ENCODE results near the gene PLEKHM1.
"Not testable (repeated sequence)": the region's sequence is repeated elsewhere in the genome, so short reads cannot be mapped to it uniquely, and the experiment has no call there.

DNA sequence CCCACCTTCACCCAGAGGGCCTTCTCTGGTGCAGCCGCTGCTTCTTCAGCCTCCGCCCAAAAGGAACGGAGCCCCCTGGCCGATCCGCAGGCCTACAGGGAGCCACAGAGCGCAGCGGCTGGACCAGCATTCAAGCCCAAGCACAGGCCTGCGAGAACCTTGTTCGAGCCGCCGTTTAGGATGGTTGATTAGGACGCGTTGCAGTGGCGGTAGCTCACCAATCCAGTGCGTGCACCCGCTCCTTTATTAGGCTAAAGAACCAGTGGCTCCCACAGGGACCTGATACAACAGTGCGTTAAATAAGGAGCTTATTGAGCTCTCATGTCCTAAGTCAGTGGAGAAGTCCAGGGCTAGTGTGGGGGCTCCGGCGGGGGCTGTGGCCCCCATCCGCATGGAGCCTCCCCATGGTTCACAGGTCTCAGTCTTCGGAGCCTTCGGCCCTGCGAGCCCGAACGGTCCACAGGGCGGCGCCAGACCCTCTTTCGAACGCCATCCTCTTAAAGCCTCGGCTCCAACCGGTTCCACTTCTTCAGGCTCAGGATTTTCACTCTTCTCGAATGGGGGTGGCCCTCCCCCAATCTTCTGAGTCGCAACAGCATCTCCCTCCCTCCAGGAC, 10.7 kb upstream of the PLEKHM1 start:
- TF ChIP-seq, protein P1, sequence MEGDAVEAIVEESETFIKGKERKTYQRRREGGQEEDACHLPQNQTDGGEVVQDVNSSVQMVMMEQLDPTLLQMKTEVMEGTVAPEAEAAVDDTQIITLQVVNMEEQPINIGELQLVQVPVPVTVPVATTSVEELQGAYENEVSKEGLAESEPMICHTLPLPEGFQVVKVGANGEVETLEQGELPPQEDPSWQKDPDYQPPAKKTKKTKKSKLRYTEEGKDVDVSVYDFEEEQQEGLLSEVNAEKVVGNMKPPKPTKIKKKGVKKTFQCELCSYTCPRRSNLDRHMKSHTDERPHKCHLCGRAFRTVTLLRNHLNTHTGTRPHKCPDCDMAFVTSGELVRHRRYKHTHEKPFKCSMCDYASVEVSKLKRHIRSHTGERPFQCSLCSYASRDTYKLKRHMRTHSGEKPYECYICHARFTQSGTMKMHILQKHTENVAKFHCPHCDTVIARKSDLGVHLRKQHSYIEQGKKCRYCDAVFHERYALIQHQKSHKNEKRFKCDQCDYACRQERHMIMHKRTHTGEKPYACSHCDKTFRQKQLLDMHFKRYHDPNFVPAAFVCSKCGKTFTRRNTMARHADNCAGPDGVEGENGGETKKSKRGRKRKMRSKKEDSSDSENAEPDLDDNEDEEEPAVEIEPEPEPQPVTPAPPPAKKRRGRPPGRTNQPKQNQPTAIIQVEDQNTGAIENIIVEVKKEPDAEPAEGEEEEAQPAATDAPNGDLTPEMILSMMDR (IDR thresholded peaks at IDR 0.05) = not testable (repeated sequence)
- TF ChIP-seq POLR2AphosphoS5 (IDR thresholded peaks at IDR 0.05; ENCODE audit: low read depth, low read length); TCF7L2 (IDR thresholded peaks at IDR 0.05; ENCODE audit: low read depth, low read length); SIN3A (IDR thresholded peaks at IDR 0.05; ENCODE audit: borderline replicate concordance, insufficient read depth, low read depth, low read length): not testable (repeated sequence)
- TF ChIP-seq, protein P2, sequence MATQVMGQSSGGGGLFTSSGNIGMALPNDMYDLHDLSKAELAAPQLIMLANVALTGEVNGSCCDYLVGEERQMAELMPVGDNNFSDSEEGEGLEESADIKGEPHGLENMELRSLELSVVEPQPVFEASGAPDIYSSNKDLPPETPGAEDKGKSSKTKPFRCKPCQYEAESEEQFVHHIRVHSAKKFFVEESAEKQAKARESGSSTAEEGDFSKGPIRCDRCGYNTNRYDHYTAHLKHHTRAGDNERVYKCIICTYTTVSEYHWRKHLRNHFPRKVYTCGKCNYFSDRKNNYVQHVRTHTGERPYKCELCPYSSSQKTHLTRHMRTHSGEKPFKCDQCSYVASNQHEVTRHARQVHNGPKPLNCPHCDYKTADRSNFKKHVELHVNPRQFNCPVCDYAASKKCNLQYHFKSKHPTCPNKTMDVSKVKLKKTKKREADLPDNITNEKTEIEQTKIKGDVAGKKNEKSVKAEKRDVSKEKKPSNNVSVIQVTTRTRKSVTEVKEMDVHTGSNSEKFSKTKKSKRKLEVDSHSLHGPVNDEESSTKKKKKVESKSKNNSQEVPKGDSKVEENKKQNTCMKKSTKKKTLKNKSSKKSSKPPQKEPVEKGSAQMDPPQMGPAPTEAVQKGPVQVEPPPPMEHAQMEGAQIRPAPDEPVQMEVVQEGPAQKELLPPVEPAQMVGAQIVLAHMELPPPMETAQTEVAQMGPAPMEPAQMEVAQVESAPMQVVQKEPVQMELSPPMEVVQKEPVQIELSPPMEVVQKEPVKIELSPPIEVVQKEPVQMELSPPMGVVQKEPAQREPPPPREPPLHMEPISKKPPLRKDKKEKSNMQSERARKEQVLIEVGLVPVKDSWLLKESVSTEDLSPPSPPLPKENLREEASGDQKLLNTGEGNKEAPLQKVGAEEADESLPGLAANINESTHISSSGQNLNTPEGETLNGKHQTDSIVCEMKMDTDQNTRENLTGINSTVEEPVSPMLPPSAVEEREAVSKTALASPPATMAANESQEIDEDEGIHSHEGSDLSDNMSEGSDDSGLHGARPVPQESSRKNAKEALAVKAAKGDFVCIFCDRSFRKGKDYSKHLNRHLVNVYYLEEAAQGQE (IDR thresholded peaks at IDR 0.05; ENCODE audit: insufficient read depth in 1 of 2, low read depth in 2 of 2, low read length in 1 of 2) = not testable (repeated sequence)

All from Panc1 (cell line).